Thyroid gland (tissue), 4 donors: ENCODE data around the gene PPDPF. TPM values are rescaled to one million over a fixed set of nuclear protein-coding genes. Genes with fewer than 3 reads are reported as not detected.
A peak's percentile ranks its signal among the peaks of the same experiment; 100 is the strongest.

Source experiments
- DNase-seq, 2 donors: peaks; one replicate each; pipeline ENCODE4 v3.0.0-alpha.2; 2019
- H3K27ac ChIP-seq, 3 donors: fragments of 200-600 bp; sonication (generic); 1 replicate in 2 of 3; 2 replicates in 1 of 3; pipeline ENCODE4 v1.5.1; 2016 to 2019; ENCODE audit warnings: mild to moderate bottlenecking in 1 of 3, moderate library complexity in 1 of 3
- H3K27me3 ChIP-seq: fragments of 200-600 bp; sonication (generic); one replicate; pipeline ENCODE4 v1.5.1; 2019
- H3K36me3 ChIP-seq, 2 donors: fragments of 200-600 bp; sonication (generic); one replicate each; pipeline ENCODE4 v1.5.1; 2016 to 2019
- H3K4me1 ChIP-seq, 2 donors: fragments of 200-600 bp; sonication (generic); one replicate each; pipeline ENCODE4 v1.5.1; 2017 to 2019
- H3K4me3 ChIP-seq, 3 donors: fragments of 200-600 bp; sonication (generic); replicated peaks in 1 of 3; 1 replicate in 2 of 3; 2 replicates in 1 of 3; pipeline ENCODE4 v1.5.1; 2016; ENCODE audit warnings: mild to moderate bottlenecking in 1 of 3
- H3K9me3 ChIP-seq: fragments of 200-600 bp; sonication (generic); one replicate; pipeline ENCODE4 v1.5.1; 2017
- CTCF ChIP-seq, 6 experiments: fragments of 200-600 bp in 3 of 6; fragments of 450-650 bp in 3 of 6; sonication (generic) in 3 of 6; IDR thresholded peaks; one replicate each; pipeline ENCODE4 v1.5.1; 2016 to 2019; ENCODE audit warnings: antibody characterized with exemption in 6 of 6, mild to moderate bottlenecking in 2 of 6, inconsistent platforms in 1 of 6, moderate library complexity in 1 of 6
- POLR2A ChIP-seq, 2 donors: fragments of 450-650 bp; IDR thresholded peaks; one replicate each; pipeline ENCODE4 v1.6.1; 2017; ENCODE audit warnings: antibody characterized with exemption in 2 of 2, mild to moderate bottlenecking in 2 of 2, moderate library complexity in 1 of 2
- WGBS, 2 donors: methylation state at CpG; one replicate each; pipeline ENCODE4 v1.1.5; 2017; 5-methylcytosine and 5-hydroxymethylcytosine counted together
- intact Hi-C: fragments of 100-400 bp; cut with DNase I; formaldehyde crosslinking; loops from one replicate; pipeline ENCODE4 v1.15.1; 2023
- total RNA-seq, 4 donors: library from RNA; depleted of rRNA; stranded (reverse); fragments of >200 nt; gene quantifications; one replicate each; pipeline ENCODE4 v1.2.3, GENCODE V29; 2016

PPDPF gene
- total RNA-seq, 4 donors from 2014 or later = 82.0 to 226 (median 146) TPM

GRCh38 chr20:63517376-63518309 lies 2.9 kb upstream of the PPDPF start:
- no peak overlapping the region for H3K27ac ChIP-seq
- TF ChIP-seq CTCF (IDR thresholded peaks at IDR 0.05) (no peak), POLR2A (IDR thresholded peaks at IDR 0.05) (no peak)
- no peak overlapping the region for H3K4me3 ChIP-seq
- H3K36me3 ChIP-seq = no peaks in the 10 kb centered on the region
- no peak for DNase-seq
- 95 to 97% methylated on average over 21 to 26 of the region's 32 CpGs for WGBS, 2 donors
- intact Hi-C loops = no loop called here
- peaks cover 20 to 23% of the 10 kb centered on the region in 2 donors for H3K4me1 ChIP-seq
- H3K9me3 ChIP-seq = no peaks in the 10 kb centered on the region
- no peaks in the 10 kb centered on the region for H3K27me3 ChIP-seq

- TF ChIP-seq POLR2A (IDR thresholded peaks at IDR 0.05) (no peak), CTCF (IDR thresholded peaks at IDR 0.05) (no peak)
- no peak for DNase-seq
- Histone ChIP-seq H3K4me1 (peaks cover 23 to 25% of the 10 kb centered on the region in 2 donors), H3K27ac (no peak overlapping the region), H3K36me3 (peaks cover 0 to 4% of the 10 kb centered on the region in 2 donors), H3K27me3 (no peaks in the 10 kb centered on the region), H3K9me3 (no peaks in the 10 kb centered on the region), H3K4me3 (no peak overlapping the region)
- 75 to 90% methylated on average over 4 to 17 of the region's 20 CpGs for WGBS, 2 donors
- intact Hi-C loops = no loop called here
Observed at GRCh38 chr20:63518351-63518861, 2.2 kb upstream of the PPDPF start.

- intact Hi-C loops = no loop called here
- Histone ChIP-seq H3K4me3 (peak overlapping the region in 1 of 3 donors; percentile 94), H3K27ac (no peak overlapping the region), H3K36me3 (peaks cover 0 to 4% of the 10 kb centered on the region in 2 donors), H3K9me3 (no peaks in the 10 kb centered on the region), H3K4me1 (peaks cover 23 to 25% of the 10 kb centered on the region in 2 donors), H3K27me3 (no peaks in the 10 kb centered on the region)
- TF ChIP-seq POLR2A (IDR thresholded peaks at IDR 0.05) = no peak
- TF ChIP-seq CTCF (IDR thresholded peaks at IDR 0.05) = no peak
- DNase-seq = no peak
- WGBS, 2 donors = 78 to 83% methylated on average over 24 to 26 of the region's 32 CpGs
Observed at GRCh38 chr20:63518946-63519667, 1.5 kb upstream of the PPDPF start.

GRCh38 chr20:63519668-63520503 lies 679 bp upstream of the PPDPF start:
- 0 to 1% methylated on average over 13 to 23 of the region's 72 CpGs for WGBS, 2 donors
- intact Hi-C loops = no loop called here
- Histone ChIP-seq H3K4me1 (peaks cover 23 to 25% of the 10 kb centered on the region in 2 donors), H3K36me3 (peaks cover 0 to 4% of the 10 kb centered on the region in 2 donors), H3K9me3 (no peaks in the 10 kb centered on the region), H3K4me3 (peak overlapping the region; percentile 43 to 94 (median 53)), H3K27me3 (no peaks in the 10 kb centered on the region), H3K27ac (peak overlapping the region; percentile 85 to 95 (median 92))
- peak; percentile 47 to 62 for DNase-seq
- TF ChIP-seq CTCF (IDR thresholded peaks at IDR 0.05) (peak in 1 of 6 experiments; percentile 5), POLR2A (IDR thresholded peaks at IDR 0.05) (no peak)
